ENCODE measurements around the gene CPHXL.

DNA sequence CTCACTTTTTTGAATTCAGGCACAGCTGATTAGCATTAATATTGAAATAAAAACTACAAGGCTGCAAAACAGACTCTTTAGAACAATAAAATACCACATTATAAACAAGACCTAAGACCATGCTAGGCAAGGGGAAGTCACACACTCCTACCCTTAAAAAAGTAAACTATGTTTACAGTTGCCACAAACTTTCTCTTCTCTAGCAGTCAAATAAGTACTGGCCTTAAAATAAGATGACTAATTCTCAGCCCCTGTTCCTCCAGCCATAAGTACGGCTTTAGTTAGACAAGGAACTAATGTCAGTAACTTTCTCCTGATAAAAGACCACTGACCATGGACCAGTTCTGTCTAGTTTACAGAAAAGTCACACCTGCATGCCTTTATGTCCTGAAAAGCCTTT, 19.5 kb upstream of the CPHXL start:
- TF ChIP-seq, protein P1, sequence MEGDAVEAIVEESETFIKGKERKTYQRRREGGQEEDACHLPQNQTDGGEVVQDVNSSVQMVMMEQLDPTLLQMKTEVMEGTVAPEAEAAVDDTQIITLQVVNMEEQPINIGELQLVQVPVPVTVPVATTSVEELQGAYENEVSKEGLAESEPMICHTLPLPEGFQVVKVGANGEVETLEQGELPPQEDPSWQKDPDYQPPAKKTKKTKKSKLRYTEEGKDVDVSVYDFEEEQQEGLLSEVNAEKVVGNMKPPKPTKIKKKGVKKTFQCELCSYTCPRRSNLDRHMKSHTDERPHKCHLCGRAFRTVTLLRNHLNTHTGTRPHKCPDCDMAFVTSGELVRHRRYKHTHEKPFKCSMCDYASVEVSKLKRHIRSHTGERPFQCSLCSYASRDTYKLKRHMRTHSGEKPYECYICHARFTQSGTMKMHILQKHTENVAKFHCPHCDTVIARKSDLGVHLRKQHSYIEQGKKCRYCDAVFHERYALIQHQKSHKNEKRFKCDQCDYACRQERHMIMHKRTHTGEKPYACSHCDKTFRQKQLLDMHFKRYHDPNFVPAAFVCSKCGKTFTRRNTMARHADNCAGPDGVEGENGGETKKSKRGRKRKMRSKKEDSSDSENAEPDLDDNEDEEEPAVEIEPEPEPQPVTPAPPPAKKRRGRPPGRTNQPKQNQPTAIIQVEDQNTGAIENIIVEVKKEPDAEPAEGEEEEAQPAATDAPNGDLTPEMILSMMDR (IDR thresholded peaks at IDR 0.05) = no peak
- TF ChIP-seq POLR2A (IDR thresholded peaks at IDR 0.05) = no peak
